HG02973 (cell line): ENCODE measurements around the gene LAMC2.
A peak's percentile ranks its signal among the peaks of the same experiment; 100 is the strongest.
"Not testable (repeated sequence)": the region's sequence is repeated elsewhere in the genome, so short reads cannot be mapped to it uniquely, and the experiment has no call there.

Source experiments
- ATAC-seq: cut with Tn5 transposase; IDR thresholded peaks from one replicate; pipeline ENCODE4 v1.9.1; 2021; ENCODE audit warnings: moderate library complexity; ENCODE audit not compliant: unreplicated experiment

The LAMC2 gene

DNA sequence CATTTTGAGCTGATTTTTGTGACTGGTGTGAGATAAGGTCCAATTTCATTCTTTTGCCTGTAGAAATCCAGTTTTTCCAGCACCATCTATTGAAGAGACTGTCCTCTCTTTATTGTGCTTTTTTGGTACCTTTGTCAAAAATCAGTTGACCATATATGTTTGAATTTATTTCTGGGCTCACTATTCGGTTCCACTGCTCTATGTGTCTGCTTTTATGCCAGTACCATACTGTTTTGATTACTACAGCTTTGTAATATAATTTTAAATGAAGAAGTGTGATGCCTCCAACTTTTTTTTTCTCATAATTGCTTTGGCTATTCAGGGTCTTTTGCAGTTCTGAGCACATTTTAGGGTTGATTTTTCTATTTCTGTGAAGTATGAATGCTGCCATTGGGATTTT is 69.0 kb downstream of the LAMC2 start:
- no peak for ATAC-seq

DNA sequence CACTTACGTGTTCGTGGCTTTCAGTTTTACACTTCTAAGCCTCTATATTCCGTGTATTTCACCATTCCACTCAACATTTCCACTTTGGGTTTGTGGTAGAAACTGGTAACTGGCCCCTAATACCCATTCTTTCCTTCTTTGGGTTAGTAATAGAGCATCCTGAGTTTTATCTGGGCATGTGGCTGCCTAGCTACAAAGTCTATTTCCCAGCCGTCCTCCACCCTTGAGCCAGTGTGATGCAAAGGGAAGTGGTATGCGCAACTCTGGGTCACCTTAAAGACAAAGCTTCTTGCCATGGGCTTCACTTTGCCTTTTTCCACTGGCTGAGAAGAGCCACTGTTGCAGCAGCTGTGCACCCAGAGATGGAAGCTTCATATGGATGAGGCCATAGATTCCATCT is 73.9 kb downstream of the LAMC2 start:
- ATAC-seq: no peak

DNA sequence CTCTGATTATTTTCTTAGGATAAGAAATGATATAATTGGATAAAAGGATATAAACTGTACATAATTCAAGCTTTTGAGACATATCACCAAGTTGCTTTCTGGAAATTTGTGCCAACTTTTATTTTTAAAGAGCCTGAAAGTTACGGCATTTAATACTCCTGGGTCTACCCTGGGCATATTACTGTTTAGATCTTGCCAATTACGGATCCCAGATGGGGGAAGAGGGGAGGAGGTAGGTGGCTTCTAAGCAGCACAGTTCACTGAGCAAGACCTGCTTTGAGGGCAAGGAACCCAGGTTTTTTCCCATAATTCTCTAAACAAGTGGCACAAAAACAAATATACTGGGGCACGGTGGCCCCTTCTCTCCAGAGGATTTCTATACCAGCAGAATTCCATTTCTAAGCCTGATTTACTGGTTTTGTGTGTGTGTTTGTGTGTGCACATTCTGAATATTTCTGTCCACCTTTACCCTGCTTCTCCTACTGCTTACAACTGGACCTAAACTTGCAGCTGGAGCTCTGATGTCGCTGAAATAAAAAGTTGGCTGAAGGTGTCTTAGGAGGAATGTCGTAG is 76.7 kb downstream of the LAMC2 start:
- ATAC-seq: no peak

DNA sequence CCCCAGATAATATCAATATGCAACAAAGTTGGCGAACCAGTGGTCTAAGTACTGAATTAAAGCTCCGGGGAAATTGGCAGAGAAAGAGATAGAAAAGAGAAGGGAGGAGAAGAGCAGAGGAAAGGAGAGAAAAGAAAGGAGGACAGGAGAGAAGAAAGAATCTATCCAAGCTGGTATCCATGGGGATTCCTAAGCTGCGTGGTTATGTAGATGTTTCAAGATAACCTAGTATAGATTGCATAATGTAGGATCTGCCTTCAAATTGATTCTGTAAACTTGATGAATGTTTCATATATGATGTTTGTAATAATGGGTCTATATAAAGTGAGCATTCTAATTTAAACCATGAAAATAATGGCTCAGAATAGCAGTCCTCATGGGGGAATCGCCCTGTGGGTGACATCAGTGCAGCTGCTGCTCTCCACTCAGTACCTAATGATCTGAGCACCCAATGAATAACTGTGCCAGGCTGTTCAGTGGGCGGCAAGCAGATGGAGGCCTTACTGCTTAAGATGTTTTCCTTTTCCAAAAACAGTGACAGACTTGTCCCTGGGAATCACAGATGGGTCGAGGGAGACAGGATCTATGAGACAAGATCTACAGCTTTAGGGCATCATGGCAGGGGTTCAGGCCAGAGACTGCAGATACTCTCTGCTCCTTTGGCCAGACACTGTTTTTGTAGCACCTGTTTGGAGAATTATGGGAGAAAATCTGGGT is 78.0 kb downstream of the LAMC2 start:
- no peak for ATAC-seq

DNA sequence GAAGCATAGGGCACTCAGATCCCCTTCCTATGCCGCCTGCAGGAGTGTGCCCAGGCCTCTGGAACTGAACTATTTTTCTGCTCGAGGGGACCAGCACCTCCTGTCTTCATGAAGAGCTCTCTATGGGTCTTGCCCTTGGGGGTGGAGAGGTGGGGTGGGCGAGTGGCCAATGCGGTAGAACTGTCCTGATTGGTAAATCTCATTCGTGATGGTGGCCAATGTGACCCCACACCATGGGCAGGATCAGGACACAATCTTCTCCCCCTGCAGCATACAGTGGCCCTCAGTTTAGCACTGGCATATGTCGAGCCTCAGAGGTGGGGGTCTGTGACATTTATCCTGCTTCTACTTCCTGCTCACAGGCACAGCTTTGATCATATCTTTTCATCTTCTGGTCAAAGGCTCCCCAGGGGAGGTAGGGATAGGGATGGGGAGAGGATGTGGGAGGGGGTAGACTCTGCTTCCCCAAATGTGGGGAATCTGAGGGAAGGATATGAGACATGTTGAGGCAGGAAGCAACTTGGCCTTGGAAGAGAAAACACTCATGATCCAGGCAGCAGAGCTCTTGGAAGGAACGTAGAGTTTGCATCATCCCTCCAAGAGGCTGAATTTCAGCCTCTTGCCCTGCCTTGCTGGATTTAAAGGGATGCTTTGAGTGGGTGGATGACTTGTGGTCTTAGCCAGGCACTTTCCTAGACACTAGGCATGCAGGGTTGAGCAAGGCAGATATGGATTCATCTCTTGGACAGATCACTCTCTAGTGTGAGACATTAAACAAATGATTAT is 81.8 kb downstream of the LAMC2 start:
- ATAC-seq: no peak

DNA sequence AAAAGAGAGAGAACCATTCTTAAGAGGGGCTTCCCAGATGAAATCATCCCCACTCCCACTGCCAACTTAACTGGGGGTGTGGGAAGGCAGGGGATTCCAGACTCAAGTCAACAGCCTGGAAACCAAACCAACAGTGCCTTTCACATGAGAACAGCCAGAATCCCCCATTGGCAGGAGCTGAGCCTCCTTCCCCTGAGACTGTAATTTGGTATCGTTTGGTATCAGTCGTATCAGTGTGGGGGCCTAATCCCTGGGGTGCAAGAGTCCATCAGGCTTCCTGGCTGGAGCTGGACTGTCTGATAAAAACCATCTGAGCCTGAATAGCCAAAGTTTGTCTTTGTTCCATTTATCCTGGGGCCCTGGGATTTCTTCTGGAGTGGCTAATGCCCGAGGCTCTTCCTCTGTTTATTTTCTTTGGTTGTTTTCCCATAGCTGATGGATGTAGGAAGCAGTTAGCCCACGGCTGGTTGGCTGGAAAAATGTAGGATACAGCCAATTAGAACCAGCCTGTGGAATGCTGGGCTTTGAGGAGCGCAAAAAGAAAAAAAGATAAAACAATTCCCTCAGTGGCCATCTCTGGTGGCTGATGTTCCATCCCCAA is 84.6 kb downstream of the LAMC2 start:
- ATAC-seq: no peak

DNA sequence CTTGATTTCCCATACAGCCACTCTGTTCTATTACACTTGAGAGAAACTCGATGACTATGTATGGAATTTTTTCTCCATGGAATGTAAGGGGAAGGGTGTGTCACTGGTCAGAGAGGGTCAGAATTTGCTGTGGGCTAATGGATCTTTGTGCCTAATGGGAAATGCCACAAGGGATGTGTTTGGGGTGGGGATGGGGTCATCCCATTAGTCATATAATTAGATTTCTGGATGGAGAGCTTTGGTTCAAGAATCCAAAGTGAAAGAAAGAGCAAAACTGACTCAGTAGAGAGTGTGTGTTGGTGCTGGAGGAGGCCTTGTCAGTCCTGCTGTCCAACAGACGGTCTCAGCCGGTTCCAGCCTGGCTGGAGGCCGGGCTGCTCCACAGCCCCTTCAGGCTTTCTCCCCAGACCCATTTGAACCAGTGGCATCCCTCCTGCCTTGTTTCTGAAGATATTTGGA is 86.4 kb downstream of the LAMC2 start:
- no peak for ATAC-seq

DNA sequence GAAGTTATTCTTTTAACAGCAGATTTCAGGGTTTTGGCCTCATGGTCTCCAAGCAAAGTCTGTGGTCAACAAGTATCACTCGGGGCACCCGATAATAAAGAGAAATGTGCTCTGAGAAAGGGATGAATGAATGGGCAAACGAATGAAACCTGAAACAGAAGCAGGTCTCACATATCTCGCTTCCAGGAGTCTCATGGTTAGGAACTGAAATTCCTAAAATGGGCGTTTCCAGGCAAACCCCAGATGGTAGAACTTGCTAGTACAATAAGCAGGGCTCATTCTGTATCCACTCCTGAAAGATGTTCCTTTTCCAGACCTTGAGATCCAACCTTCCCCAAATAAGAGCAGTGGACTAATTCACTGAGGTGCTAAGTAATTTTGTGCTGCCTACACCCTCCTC is 87.2 kb downstream of the LAMC2 start:
- ATAC-seq: no peak

DNA sequence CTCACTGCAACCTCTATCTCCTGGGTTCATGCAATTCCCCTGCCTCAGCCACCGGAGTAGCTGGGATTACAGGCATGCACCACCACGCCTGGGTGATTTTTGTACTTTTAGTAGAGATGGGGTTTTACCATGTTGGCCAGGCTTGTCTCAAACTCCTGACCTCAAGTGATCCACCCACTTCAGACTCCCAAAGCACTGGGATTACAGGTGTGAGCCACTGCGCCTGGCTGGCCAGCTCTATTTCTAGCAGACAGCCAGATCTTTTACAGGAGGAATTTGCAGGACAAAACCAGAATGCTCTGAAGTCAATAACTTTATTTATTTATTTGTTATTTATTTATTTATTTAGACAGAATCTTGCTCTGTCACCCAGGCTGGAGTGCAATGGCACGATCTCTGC is 87.9 kb downstream of the LAMC2 start:
- ATAC-seq: not testable (repeated sequence)

DNA sequence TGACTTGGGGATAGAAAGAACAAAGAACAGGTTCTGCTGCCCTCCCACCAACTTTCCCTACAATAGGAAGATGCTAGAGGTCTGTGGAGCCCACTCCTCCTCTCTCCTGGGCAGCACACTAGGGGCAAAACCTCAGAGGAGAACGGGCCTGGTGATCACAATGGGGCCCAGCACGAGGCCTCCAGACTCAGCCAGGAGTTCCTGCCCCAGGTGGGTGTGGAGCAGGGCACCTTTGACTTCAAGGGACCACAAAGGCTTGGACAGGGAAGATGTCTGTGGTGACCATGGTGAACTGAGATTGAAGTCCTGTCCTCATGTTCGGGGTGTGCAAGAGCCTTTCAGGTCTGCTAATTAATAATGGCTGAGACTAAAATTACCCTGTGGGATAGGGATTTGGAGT is 88.8 kb downstream of the LAMC2 start:
- ATAC-seq: no peak

DNA sequence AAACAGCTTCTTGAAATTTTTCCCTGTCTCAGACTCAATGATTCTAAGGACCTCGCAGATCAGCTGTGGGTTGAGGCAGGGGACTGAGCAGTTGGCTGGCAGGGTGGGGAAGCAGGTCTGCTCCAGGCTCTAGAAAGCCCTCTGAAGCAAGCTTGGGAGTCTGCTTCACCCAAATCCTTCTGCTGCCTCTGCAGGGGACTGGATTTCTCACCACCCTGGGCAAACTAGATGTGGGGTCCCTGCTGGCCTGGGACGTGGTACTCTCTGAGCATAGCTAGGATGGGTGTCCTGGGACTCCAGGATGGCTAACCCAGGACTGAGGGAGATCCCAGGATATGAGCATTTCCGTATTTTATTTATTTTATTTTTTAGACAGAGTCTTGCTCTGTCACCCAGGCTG is 89.3 kb downstream of the LAMC2 start:
- no peak for ATAC-seq

DNA sequence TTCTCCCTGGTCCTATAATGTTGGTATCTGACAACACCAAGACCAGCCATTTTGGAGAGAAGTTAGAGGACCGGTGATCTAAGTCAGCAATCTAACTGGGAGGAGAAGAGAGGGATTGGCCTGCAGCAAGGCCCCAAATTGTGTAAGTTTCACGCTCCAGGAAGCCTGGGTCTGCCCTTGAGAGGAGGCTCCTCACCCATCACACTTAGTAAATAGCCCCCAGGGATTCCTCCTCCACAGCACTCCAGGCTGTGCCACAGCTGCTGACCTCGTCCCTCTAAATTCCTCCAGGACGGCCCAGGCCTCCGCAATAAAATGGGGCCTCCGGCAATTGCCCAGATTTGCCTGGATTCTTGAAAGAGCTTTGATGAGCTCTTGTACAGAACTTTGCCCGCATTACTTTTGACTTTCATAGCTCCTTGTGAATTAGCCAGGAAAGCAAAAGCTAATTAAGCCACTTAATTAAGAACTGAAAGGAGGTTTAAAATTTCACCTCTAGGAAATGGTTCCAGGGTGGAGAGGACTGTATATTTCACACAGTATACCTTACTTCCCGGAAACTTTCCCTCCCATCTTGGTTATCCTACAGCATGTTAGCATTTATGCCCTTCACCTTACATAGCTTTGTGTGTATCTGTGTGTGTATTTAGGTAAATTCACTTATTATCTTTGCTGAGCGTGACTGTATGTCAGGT is 90.5 kb downstream of the LAMC2 start:
- ATAC-seq: no peak

DNA sequence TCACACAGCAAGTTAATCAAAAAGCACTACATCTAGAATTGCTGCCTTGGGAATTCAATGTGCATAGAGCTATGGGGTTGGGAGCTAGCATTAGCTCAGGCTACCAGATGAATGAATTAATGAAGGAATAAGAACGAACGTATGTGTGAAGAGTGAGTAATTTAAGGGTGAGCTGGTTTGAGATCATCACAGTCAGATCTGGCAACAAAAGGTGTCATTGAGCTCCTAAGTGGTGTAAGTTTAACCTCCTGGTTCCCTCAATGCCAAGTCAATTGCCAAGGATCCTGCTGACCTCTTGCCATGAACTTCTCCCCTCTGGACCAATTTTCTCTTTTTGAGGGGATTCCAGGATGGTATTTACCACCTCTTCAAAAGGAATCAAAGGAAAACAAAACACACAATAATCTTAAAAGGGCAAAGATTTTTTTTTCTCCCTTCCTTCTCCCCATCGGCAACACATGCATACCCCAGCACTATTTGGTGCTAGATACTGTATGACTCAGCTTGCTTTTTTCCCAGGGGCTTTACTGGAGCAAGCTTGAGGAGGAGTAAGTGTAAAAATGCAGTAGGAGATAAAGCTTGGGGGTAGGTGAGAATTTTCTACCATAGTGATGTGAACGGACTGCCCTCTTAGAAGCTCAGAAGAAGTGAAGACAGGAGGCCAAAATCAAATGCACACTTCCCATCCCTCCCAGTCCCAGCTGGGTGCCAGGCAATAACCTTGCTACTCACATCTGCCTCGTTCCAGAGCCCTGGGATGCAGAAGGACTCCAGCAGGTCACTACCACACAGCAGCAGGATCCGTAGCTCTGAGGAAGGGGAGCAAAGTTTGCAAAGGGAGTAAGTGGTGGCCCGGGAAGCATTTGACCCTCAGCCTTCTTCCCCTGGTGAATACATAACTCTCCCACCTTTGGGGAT is 92.0 kb downstream of the LAMC2 start:
- no peak for ATAC-seq

DNA sequence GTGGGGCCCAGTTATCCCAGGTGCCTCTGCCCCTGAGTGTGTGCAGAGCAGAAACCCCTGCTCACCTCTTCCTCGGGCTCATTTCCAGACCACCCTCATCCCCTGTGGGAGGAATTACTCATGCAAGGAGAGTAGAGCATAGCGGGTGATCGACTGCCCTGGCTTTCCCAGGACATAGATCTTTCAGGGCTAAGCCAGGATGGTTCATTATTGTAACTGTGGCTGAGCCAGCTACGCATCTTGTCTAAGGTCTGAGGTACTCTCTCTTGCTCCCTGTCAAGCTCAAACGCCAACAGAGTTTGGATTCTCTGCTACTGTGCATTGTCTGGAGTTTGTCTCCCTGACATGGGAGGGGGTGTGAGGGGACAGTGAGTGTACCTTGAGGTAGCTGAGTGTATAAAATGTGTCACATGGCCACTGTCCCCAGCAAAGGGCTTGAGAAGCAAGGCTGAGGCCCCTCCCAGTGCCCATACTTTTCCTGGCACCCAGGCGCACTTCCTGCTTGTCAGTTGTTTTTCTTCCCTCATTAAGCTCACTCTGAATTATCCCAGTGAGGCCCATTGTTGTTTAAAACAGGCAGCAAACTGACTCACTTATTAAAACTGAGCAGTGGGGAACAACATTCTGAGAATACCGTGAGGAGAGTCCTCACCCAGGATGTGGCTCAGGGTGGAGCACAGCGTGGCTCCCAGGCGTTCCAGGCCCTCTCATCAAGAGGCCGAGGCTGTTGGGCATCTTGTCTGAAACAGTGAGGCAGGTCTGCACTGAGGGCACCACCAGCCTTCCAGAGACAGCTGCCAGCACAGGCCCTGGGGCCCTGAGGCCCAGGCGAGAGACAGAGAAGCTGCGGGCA is 92.9 kb downstream of the LAMC2 start:
- ATAC-seq: no peak

DNA sequence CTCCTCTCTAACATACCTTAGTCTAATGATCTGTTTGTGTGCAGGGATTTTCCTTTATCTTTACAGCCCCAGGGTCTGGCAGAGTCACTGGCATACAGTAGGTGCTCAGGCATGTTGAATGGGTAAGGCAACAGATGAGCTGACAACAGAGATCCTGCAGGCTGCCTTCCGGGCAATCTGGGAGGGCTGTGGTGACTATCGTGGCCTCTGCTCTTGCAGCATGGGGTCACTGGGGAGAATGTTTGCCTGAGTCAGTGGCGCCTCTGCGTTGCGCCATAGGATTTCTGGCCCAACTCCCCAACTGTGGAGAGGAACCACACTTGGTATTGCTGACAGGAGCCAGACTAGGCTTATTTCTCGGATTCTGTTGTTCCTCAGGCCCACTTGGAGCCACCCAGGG is 93.8 kb downstream of the LAMC2 start:
- ATAC-seq: no peak

DNA sequence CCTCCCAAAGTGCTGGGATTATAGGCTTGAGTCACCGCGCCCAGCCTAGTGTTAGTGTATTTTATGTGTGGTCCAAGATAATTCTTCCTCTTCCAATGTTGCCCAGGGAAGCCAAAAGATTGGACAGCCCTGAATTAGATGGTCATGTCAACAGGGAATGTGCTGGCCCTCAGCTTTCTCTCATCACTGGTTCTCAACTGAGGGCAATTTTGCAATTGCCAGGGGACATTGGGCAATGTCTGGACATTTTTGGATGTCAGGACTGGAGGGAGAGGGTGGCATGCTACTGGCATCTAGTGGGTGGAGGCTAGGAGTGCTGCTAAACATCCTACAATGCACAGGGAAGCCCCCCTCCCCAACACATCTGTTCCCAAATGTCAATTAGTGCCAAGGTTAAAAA is 95.0 kb downstream of the LAMC2 start:
- ATAC-seq: no peak

DNA sequence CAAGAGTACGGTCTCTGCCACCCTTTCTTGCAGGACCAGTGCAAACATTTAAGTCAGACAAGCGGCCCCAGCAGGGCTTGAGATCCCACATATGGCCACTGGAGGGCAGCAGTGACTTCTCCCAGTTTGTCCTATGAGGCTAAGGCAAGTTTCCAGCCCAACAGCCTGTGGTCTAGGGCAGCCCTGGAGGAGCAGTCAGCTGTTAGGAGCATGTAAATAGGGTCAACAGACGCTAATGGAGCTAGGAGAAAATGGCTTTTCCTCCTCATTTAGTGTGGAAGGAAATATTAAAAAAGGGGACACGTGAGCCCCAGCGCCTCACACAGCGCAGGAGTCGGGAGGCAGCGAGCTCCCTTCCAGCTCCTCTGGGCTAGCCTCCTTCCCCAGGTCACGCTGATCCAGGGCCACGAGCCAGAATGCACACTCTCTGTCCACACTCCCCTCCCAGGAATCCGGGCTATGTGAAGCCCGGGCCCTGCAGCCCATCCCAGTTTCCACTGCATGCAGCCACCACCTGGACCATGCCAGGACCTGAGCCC is 95.6 kb downstream of the LAMC2 start:
- ATAC-seq: peak; percentile 58

DNA sequence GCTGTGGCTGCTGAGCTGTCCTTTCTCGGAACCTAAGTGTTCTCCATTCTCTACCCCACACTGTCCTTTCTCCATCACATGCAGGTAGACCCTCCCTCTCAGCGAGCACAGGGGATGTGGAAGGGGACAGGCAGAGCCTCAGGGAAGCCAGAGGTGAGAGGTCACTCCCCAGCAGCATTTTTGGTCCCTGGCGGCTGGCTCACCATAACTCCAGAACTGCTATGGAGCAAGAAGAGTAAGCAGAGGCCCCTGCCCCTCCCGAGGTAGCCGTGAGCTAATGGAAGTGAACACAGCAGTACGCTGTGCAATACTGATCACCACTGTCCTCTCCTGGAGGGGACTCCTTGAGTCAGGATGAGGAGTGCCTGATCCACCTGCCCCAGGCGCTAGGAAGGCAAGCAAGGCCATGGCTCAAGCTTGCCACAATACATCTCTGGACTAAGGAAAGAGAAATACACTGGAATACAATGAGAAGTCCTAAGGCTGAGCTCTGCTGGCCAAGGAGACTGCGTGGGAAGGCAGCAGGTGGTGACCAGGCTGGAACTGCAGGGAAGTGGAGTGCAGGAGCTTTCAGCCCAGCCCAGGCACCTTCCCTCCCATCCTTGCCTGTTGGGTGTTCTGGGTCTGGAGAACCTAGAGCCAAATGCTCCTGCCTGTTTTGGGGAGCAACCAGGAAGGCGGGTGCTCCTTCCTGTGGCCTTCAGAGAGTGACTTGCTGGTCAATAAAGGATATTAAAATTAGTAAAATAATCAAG is 96.2 kb downstream of the LAMC2 start:
- ATAC-seq: no peak
